Stomach smooth muscle (tissue), 2 donors: Measurements from ENCODE around the gene SLX9.
A peak's percentile ranks its signal among the peaks of the same experiment; 100 is the strongest.

Source experiments
- H3K27ac ChIP-seq: one replicate; pipeline ENCODE4 v1.7.0; 2013; ENCODE audit warnings: mild to moderate bottlenecking, low read length, inconsistent platforms
- H3K27me3 ChIP-seq, 2 donors: one replicate each; pipeline ENCODE4 v1.7.0; 2013; ENCODE audit warnings: low read length in 2 of 2; ENCODE audit not compliant: insufficient read depth in 2 of 2, control insufficient read depth in 1 of 2
- H3K36me3 ChIP-seq, 2 donors: one replicate each; pipeline ENCODE4 v1.7.0; 2013; ENCODE audit warnings: low read length in 2 of 2; ENCODE audit not compliant: control insufficient read depth in 2 of 2, insufficient read depth in 2 of 2
- H3K4me1 ChIP-seq: one replicate; pipeline ENCODE4 v1.7.0; 2013; ENCODE audit warnings: low read length; ENCODE audit not compliant: control insufficient read depth, insufficient read depth
- H3K4me3 ChIP-seq, 2 donors: one replicate each; pipeline ENCODE4 v1.7.0; 2013; ENCODE audit warnings: low read length in 2 of 2
- H3K9ac ChIP-seq, 2 donors: one replicate each; pipeline ENCODE4 v1.7.0; 2013; ENCODE audit warnings: low read length in 2 of 2, mild to moderate bottlenecking in 1 of 2
- H3K9me3 ChIP-seq, 2 donors: one replicate each; pipeline ENCODE4 v1.7.0; 2013; ENCODE audit warnings: low read length in 2 of 2; ENCODE audit not compliant: control insufficient read depth in 2 of 2
- donor health status: healthy.
- donor health status: Pancreatic carcinoma.

The SLX9 gene

GRCh38 chr21:44903050-44903685, 36.7 kb upstream of the SLX9 start:
- peaks cover 10% of the 10 kb centered on the region for H3K4me1 ChIP-seq
- no peaks in the 10 kb centered on the region for H3K27me3 ChIP-seq
- no peak overlapping the region for H3K4me3 ChIP-seq
- H3K9me3 ChIP-seq, result no peaks in the 10 kb centered on the region
- H3K9ac ChIP-seq, result no peak overlapping the region
- no peak overlapping the region for H3K27ac ChIP-seq
- peaks cover 0 to 11% of the 10 kb centered on the region in 2 donors for H3K36me3 ChIP-seq

GRCh38 chr21:44903689-44904088, 36.1 kb upstream of the SLX9 start:
- Histone ChIP-seq H3K4me3 (no peak overlapping the region), H3K27ac (no peak overlapping the region), H3K9ac (no peak overlapping the region), H3K4me1 (peaks cover 12% of the 10 kb centered on the region), H3K36me3 (peaks cover 0 to 11% of the 10 kb centered on the region in 2 donors), H3K27me3 (no peaks in the 10 kb centered on the region), H3K9me3 (no peaks in the 10 kb centered on the region)

- Histone ChIP-seq H3K4me1 (peaks cover 19% of the 10 kb centered on the region), H3K4me3 (no peak overlapping the region), H3K27me3 (no peaks in the 10 kb centered on the region), H3K27ac (no peak overlapping the region), H3K9me3 (no peaks in the 10 kb centered on the region), H3K9ac (no peak overlapping the region), H3K36me3 (peaks cover 0 to 11% of the 10 kb centered on the region in 2 donors)
Measured at GRCh38 chr21:44904141-44904923, 35.5 kb upstream of the SLX9 start.

GRCh38 chr21:44905016-44905727, 34.7 kb upstream of the SLX9 start:
- Histone ChIP-seq H3K27me3 (no peaks in the 10 kb centered on the region), H3K27ac (no peak overlapping the region), H3K9me3 (no peaks in the 10 kb centered on the region), H3K36me3 (peaks cover 0 to 11% of the 10 kb centered on the region in 2 donors), H3K9ac (no peak overlapping the region), H3K4me3 (no peak overlapping the region), H3K4me1 (peaks cover 26% of the 10 kb centered on the region)

GRCh38 chr21:44905728-44906090, 34.1 kb upstream of the SLX9 start:
- H3K27me3 ChIP-seq, result no peaks in the 10 kb centered on the region
- no peak overlapping the region for H3K4me3 ChIP-seq
- no peak overlapping the region for H3K27ac ChIP-seq
- peaks cover 0 to 11% of the 10 kb centered on the region in 2 donors for H3K36me3 ChIP-seq
- no peaks in the 10 kb centered on the region for H3K9me3 ChIP-seq
- no peak overlapping the region for H3K9ac ChIP-seq
- peaks cover 31% of the 10 kb centered on the region for H3K4me1 ChIP-seq

- H3K4me1 ChIP-seq, result peaks cover 46% of the 10 kb centered on the region
- H3K4me3 ChIP-seq, result peak overlapping the region; percentile 16 to 66
- H3K36me3 ChIP-seq, result peaks cover 0 to 2% of the 10 kb centered on the region in 2 donors
- peak overlapping the region; percentile 62 to 90 for H3K9ac ChIP-seq
- H3K27me3 ChIP-seq, result no peaks in the 10 kb centered on the region
- peak overlapping the region; percentile 62 for H3K27ac ChIP-seq
- H3K9me3 ChIP-seq, result no peaks in the 10 kb centered on the region
Measured at GRCh38 chr21:44907225-44907965, 32.4 kb upstream of the SLX9 start.

GRCh38 chr21:44907966-44908895, 31.6 kb upstream of the SLX9 start:
- Histone ChIP-seq H3K9me3 (no peaks in the 10 kb centered on the region), H3K27me3 (no peaks in the 10 kb centered on the region), H3K36me3 (no peaks in the 10 kb centered on the region), H3K27ac (peak overlapping the region; percentile 62), H3K9ac (peak overlapping the region; percentile 62 to 90), H3K4me3 (peak overlapping the region; percentile 66 to 74), H3K4me1 (peaks cover 46% of the 10 kb centered on the region)

GRCh38 chr21:44908908-44909307, 30.9 kb upstream of the SLX9 start:
- H3K9ac ChIP-seq, result peak overlapping the region; percentile 21 to 80
- no peaks in the 10 kb centered on the region for H3K27me3 ChIP-seq
- H3K36me3 ChIP-seq, result no peaks in the 10 kb centered on the region
- peak overlapping the region; percentile 41 for H3K27ac ChIP-seq
- H3K4me3 ChIP-seq, result peak overlapping the region; percentile 58 to 74
- peaks cover 46% of the 10 kb centered on the region for H3K4me1 ChIP-seq
- no peaks in the 10 kb centered on the region for H3K9me3 ChIP-seq

- peak overlapping the region in 1 of 2 donors; percentile 80 for H3K9ac ChIP-seq
- H3K27ac ChIP-seq, result no peak overlapping the region
- H3K4me1 ChIP-seq, result peaks cover 46% of the 10 kb centered on the region
- H3K36me3 ChIP-seq, result no peaks in the 10 kb centered on the region
- H3K27me3 ChIP-seq, result no peaks in the 10 kb centered on the region
- H3K9me3 ChIP-seq, result no peaks in the 10 kb centered on the region
- H3K4me3 ChIP-seq, result no peak overlapping the region
Measured at GRCh38 chr21:44909719-44910118, 30.1 kb upstream of the SLX9 start.
